ENCODE measurements around the gene RASGRP3. TPM values are rescaled to one million over a fixed set of nuclear protein-coding genes. Genes with fewer than 3 reads are reported as not detected.

The RASGRP3 gene
- total RNA-seq, 1 donor = 12.1 TPM

DNA sequence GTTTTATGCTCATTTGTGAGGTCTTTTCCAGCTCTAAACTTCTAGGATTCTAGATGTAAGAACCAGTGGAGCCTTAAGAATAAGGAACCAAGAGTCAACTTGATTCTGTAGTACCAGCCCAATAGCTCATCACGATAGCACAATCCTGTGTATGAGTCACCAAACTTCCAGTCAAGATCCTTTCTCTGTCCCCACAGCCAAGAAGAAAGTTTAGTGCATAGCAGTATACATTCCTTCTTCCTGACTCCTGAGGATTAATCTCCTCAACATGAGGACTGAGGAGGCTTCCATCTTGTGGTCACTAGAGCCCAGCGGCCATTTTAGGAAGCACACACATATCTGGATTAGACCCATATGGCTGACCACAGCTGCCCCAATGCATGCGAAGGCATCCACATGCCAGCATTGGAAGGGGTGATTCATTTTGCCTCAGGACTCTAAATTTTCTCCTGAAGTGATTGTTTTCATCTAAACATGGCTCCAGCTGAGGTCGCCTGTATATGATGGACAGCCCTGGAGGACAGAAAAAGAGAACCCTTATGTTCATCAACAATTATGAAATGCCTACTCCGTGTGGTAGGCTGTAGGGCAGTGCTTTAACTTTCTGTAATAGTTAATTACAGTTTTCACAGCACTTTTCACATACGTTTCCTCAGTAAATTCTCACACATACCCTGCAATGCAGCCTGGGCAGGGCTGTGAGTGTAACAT lies 53.5 kb downstream of the RASGRP3 start:
- no peak overlapping the region for H3K4me3 ChIP-seq (ENCODE audit: low read depth, low read length)
- TF ChIP-seq, protein P1, sequence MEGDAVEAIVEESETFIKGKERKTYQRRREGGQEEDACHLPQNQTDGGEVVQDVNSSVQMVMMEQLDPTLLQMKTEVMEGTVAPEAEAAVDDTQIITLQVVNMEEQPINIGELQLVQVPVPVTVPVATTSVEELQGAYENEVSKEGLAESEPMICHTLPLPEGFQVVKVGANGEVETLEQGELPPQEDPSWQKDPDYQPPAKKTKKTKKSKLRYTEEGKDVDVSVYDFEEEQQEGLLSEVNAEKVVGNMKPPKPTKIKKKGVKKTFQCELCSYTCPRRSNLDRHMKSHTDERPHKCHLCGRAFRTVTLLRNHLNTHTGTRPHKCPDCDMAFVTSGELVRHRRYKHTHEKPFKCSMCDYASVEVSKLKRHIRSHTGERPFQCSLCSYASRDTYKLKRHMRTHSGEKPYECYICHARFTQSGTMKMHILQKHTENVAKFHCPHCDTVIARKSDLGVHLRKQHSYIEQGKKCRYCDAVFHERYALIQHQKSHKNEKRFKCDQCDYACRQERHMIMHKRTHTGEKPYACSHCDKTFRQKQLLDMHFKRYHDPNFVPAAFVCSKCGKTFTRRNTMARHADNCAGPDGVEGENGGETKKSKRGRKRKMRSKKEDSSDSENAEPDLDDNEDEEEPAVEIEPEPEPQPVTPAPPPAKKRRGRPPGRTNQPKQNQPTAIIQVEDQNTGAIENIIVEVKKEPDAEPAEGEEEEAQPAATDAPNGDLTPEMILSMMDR (IDR thresholded peaks at IDR 0.05; ENCODE audit: insufficient read depth, low read depth, low read length) = peak; percentile 31
- DNase-seq (ENCODE audit: low read depth) = peak; percentile 75

- H3K4me3 ChIP-seq (ENCODE audit: low read depth, low read length) = no peak overlapping the region
- TF ChIP-seq, protein P1 (IDR thresholded peaks at IDR 0.05; ENCODE audit: insufficient read depth, low read depth, low read length) = no peak
- no peak for DNase-seq (ENCODE audit: low read depth)
Measured at GRCh38 chr2:33530690-33531548, 54.5 kb downstream of the RASGRP3 start.

GRCh38 chr2:33531549-33532059 lies 55.2 kb downstream of the RASGRP3 start:
- no peak for DNase-seq (ENCODE audit: low read depth)
- H3K4me3 ChIP-seq (ENCODE audit: low read depth, low read length) = no peak overlapping the region
- TF ChIP-seq, protein P1 (IDR thresholded peaks at IDR 0.05; ENCODE audit: insufficient read depth, low read depth, low read length) = no peak

- no peak overlapping the region for H3K4me3 ChIP-seq (ENCODE audit: low read depth, low read length)
- TF ChIP-seq, protein P1 (IDR thresholded peaks at IDR 0.05; ENCODE audit: insufficient read depth, low read depth, low read length) = no peak
- DNase-seq (ENCODE audit: low read depth) = no peak
Measured at GRCh38 chr2:33532146-33532545, 55.7 kb downstream of the RASGRP3 start.

DNA sequence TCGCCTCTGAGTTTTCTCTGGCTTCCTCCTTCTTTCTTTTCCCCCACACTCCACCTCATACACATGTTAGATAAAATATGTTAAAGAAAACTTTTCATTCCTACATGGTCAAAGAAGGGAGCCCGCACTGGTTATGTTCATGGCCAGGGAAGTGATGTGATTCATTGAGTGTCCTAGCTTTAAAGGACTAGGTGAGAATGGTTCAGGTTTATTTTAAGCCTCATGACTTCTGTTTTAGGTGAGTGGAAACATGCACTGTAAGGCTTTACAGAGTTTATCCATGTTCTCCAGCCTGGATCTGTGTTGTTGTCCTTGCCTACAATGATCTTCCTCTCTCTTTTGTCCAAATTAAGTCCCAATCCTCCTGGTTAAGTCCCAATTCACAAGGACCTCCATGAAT lies 56.5 kb downstream of the RASGRP3 start:
- H3K4me3 ChIP-seq (ENCODE audit: low read depth, low read length) = no peak overlapping the region
- TF ChIP-seq, protein P1 (IDR thresholded peaks at IDR 0.05; ENCODE audit: insufficient read depth, low read depth, low read length) = no peak
- no peak for DNase-seq (ENCODE audit: low read depth)

DNA sequence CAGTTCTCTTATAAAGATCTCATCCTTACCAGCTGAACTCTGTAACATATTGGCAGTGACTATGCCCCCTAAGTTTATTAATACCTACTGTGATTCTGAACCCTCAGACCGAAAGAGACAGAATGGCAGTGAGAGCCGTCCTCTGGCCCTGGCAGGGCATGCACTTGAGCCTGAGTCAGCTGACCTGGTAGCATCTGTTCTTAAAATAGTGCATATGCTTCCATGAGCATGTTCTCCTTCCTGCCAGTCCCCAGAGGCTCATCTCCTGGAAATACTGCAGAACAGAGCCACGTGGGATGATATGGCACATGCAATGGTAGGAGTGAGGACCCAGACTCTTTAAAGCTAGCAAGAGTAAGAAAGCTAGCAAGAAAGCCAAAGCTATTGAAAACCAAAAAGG lies 59.0 kb downstream of the RASGRP3 start:
- H3K4me3 ChIP-seq (ENCODE audit: low read depth, low read length) = no peak overlapping the region
- TF ChIP-seq, protein P1 (IDR thresholded peaks at IDR 0.05; ENCODE audit: insufficient read depth, low read depth, low read length) = no peak
- DNase-seq (ENCODE audit: low read depth) = no peak
